Measurements from ENCODE around the gene EYA4.

EYA4 gene

DNA sequence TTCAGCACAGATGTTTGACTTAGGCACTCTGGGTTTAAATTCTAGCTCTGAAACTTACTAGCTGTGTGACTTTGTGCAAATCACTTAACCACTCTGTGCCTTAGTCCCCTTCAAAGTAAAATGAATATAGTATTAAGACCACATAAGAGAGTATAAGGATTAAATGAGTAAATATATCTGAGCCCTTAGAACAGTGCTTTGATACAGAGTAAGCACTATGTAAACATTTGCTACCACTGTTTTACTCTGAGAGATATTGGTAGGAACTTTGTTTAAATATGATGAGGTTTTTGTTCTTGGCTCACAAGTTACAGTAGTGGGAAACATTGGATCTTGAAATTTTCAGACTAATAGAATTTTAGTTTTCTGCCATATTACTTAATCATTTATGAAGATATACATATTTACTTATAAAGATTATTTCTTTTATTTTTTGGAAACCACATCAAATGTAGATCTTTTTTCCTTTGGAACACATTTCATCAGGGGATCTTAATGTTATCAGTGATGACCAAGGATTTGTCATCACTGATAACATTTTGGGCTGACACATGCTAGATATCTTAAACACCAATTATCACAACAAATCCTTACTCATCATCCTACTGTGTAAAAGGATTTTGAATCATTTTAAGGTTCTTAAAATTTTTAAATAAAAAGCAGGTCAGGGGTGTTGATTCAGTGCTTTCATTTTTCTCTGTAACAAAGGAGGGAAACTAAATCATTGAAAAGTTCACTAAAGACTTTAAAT is 226.2 kb downstream of the EYA4 start:
- no peak for DNase-seq

DNA sequence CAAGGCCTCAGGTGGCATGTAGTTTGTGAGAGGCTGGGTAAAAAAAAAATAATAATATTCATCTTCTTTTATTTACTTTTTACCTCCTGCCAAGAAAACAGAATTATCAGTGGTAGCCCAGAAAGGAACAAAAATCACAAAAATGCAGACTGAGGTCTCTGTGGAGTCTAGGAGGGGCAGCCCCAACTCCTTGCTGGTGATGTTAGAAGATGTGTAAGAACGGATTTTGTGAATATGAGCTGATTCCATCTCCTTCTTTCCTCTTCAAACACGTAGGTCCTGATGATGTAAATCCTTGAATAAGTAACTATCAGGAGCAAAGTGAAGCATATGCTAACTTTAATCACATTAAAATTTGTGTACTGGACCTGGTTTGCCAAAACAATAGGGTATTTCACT is 226.8 kb downstream of the EYA4 start:
- DNase-seq = no peak

GRCh38 chr6:133468591-133468990 is 227.4 kb downstream of the EYA4 start:
- no peak for DNase-seq

DNA sequence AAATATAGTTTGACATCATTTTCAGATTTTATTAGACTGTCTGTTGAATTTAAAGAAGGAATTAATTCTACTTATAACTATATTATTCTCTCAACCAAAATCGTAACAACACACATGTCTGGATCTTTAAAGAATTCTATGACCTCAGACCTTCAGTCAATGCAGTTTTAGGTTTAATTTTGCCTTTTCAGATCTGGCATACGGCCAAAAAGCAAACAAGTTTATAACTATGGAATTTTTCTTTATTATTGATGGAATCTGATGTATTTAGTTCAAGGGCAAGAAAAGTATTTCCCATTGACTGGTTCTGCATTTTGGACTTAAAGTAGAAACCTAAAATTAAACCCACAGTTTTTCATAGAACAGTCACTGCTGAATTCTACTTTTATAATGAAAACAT is 233.4 kb downstream of the EYA4 start:
- DNase-seq = no peak

DNA sequence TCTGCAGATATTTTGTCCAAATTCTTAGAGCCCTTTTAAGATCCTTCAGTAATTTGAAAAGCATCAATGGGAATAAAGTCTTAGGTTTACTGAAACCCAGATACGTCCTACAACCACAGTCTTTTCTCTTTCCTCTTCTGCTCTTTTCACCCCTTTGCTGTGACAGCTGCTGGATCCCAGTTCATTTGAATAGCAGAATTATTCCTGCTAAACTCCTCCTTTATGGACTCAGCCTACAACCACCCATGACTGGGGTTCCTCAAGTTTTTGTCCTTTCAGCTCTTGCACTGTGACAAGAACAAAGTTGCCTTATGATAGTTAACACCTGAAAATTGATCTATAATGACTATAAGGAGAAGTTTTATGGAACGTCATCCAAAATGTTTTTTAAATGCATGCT is 237.5 kb downstream of the EYA4 start:
- no peak for DNase-seq

GRCh38 chr6:133487174-133487573 is 246.0 kb downstream of the EYA4 start:
- DNase-seq = no peak

DNA sequence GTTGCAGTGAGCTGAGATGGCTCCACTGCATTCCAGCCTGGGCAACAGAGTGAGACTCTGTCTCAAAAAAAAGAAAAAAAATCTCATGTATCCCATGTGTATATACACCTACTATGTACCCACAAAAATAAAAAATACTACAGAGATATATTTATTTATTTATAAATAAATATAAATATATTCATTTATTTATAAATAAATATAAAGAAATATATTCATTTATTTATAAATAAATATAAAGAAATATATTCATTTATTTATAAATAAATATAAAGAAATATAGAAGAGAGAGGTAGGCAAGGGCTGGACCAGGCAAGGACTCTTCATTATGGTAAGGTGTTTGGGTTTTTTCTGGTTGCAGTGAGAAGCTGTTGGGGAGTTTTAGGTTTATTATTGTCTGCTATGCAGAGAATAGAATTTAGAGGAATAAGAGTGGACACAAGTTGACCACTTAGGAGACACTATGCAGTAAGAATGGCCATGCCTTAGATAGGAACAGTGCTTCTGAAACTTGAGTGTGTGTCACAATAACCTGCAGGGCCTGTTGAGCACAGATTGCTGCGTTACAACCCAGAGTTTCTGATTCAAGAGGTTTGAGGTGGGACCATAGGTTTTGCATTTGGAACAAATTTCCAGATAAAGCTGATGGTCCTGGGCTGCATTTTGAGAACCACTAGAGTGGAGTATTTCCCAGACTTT is 254.2 kb downstream of the EYA4 start:
- no peak for DNase-seq

DNA sequence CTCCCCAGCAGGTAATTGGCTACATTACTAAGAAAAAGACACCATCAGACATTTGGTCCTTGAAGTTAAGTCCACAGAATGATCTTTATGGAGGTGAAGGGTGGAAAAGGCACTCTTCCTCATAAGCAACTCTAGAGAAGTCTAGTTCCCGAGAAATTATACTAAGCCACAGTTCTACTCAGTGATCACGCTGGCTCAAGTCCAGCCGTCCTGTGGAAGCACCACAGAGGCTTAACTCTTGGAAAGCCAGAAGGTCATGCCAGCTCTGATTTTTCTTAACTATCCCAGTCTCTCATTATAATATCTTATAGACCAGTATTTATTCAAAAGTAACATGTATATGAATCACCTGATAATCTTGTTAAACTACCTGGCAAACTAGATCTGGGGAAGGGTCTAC is 258.5 kb downstream of the EYA4 start:
- no peak for DNase-seq

GRCh38 chr6:133501675-133502270 is 260.6 kb downstream of the EYA4 start:
- DNase-seq = no peak

GRCh38 chr6:133502441-133503335 is 261.5 kb downstream of the EYA4 start:
- DNase-seq = no peak

DNA sequence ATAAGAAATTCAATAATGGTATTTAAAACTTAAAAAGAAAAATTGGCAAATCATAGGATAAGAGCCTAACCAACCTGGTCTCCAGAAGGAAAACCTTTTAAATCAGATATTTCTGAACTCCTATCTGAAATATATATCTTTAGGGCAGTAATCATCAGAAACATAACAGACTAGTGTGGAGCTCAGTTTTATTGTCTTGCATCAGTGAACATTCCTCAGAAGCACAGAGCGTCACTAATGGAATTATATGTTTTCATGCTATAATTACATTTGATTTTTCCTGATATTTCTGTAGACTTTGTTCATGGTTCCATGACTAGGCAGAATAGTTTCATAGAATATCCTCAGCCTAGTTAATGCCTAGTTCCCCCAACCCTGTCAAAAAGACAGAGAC is 262.2 kb downstream of the EYA4 start:
- no peak for DNase-seq

DNA sequence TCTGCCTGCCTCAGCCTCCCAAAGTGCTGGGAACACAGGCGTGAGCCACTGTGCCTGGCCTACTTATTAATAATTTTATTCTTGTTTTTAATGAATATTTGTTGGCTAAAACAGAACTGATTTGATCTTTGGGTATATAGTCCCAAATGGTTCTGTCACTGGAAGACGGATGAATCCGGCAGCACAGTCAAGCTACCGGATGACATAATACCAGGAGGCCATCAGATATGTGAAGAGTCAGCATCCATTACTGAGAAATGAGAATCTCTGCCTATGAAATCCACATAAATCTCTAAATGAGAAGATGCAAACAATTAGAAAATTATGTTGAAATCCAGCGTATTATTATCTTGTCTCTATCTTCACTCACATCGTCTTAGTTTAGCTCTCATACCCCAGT is 263.0 kb downstream of the EYA4 start:
- no peak for DNase-seq

GRCh38 chr6:133504761-133505160 is 263.6 kb downstream of the EYA4 start:
- no peak for DNase-seq

GRCh38 chr6:133505681-133506080 is 264.5 kb downstream of the EYA4 start:
- no peak for DNase-seq

GRCh38 chr6:133512410-133513016 is 271.4 kb downstream of the EYA4 start:
- DNase-seq = no peak

- DNase-seq = no peak
These were observed 282.7 kb downstream of the EYA4 start for GRCh38 chr6:133523816-133524215.

- DNase-seq = no peak
These were observed 285.3 kb downstream of the EYA4 start for GRCh38 chr6:133526436-133526835.

- no peak for DNase-seq
These were observed 287.4 kb downstream of the EYA4 start for GRCh38 chr6:133528566-133528965.

- no peak for DNase-seq
These were observed 291.8 kb downstream of the EYA4 start for GRCh38 chr6:133532908-133533307.

DNA sequence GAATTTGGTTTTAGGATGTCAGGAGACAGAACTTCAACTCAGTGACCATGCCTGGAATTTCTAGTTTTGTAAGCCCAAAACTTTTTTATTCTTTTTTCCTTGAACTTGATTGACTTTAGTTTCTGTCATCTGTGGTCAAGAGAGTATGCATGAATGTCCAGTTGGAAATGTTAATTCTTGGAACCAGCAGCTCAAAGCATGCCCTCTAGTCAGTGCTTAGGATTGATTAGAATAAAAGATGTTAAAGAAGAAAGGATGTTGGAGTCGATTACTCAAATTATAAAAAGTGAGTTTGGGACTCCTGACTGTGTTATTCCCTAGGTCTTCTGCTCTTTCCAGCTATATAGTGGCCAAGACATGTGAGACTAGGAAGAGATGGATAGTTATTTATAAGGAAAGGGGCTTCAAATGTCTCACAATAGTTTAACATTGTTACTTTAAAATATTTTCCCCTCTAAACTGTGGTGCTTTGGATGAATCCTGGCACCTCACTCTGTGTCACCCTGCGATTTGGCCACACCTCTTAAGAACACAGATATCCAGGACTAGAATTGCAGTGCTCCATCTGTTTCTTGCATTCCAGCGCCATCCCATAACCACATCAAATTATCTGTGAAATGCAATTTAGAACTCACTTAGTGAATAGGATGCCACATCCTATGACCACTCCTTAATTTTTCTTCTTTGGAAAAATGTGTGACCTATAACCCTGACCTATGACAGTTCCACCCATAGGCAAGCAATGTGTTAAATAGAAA is 298.5 kb downstream of the EYA4 start:
- DNase-seq = no peak

- DNase-seq = no peak
These were observed 299.2 kb downstream of the EYA4 start for GRCh38 chr6:133540361-133540760.

DNA sequence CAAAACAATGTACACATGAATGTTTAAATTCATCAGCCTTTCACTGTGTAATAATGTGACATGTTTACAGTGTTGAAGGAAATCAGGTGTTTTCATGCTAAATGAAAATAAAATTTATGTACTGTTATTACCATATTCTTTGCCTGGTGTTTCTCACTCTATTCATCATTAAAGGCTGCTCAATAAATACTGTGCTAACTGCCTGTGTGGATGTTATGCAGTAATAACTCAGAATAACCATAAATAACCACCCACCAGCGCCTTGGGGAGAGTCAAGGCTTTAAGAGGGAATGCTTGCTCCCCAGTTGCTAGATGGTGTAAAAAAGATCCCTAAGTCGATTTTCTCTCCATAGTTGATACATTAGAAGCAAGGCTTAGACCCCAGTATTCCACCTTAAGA is 299.9 kb downstream of the EYA4 start:
- DNase-seq = no peak
